ENCODE measurements around the gene EFCAB6. TPM values are rescaled to one million over a fixed set of nuclear protein-coding genes. Genes with fewer than 3 reads are reported as not detected.

The EFCAB6 gene
- total RNA-seq, 2 experiments from 2014 or later: 0.13 TPM; not detected in 1

GRCh38 chr22:43514476-43515157, 297.5 kb downstream of the EFCAB6 start:
- Histone ChIP-seq H3K36me3 (ENCODE audit: insufficient read depth, low read length) (no peaks in the 10 kb centered on the region), H4K20me1 (ENCODE audit: insufficient read depth, low read length) (no peaks in the 10 kb centered on the region), H3K9me2 (ENCODE audit: insufficient read depth, low read length) (no peaks in the 10 kb centered on the region), H3K4me3 (ENCODE audit: low read depth, low read length, poor library complexity, severe bottlenecking) (no peak overlapping the region), H3K79me2 (ENCODE audit: insufficient read depth, low read depth, low read length) (no peaks in the 10 kb centered on the region), H3K27ac (ENCODE audit: low read depth, low read length, poor library complexity, severe bottlenecking) (no peak overlapping the region), H3K4me1 (ENCODE audit: insufficient read depth, low read length, poor library complexity, severe bottlenecking) (no peaks in the 10 kb centered on the region), H3K9me3 (ENCODE audit: low read length) (no peaks in the 10 kb centered on the region), H2AFZ (ENCODE audit: low read length) (no peak overlapping the region), H3K4me2 (ENCODE audit: low read length) (no peak overlapping the region)
- intact Hi-C loops (cut with micrococcal nuclease; ENCODE audit: unreplicated experiment): no loop called here
- BruUV-seq (replicated peaks): no TSS peak
- ChIA-PET POLR2A (no interaction called here), CTCF (ENCODE audit: unreplicated experiment) (no interaction called here)
- TF ChIP-seq CTCF (conservative IDR thresholded peaks at IDR 0.05; ENCODE audit: low read length): no peak
- no peak for TF ChIP-seq EZH2phosphoT487 (IDR thresholded peaks at IDR 0.05; ENCODE audit: borderline replicate concordance, low read depth, low read length)
- no peak for DNase-seq (ENCODE audit: low spot score)

GRCh38 chr22:43512279-43512678, 299.8 kb downstream of the EFCAB6 start:
- Histone ChIP-seq H3K27ac (ENCODE audit: low read depth, low read length, poor library complexity, severe bottlenecking) (no peak overlapping the region), H3K36me3 (ENCODE audit: insufficient read depth, low read length) (no peaks in the 10 kb centered on the region), H3K9me3 (ENCODE audit: low read length) (no peaks in the 10 kb centered on the region), H3K4me2 (ENCODE audit: low read length) (no peak overlapping the region), H3K4me1 (ENCODE audit: insufficient read depth, low read length, poor library complexity, severe bottlenecking) (no peaks in the 10 kb centered on the region), H4K20me1 (ENCODE audit: insufficient read depth, low read length) (no peaks in the 10 kb centered on the region), H3K4me3 (ENCODE audit: low read depth, low read length, poor library complexity, severe bottlenecking) (no peak overlapping the region), H3K79me2 (ENCODE audit: insufficient read depth, low read depth, low read length) (no peaks in the 10 kb centered on the region), H3K9me2 (ENCODE audit: insufficient read depth, low read length) (no peaks in the 10 kb centered on the region), H2AFZ (ENCODE audit: low read length) (no peak overlapping the region)
- DNase-seq (ENCODE audit: low spot score): no peak
- ChIA-PET POLR2A (no interaction called here), CTCF (ENCODE audit: unreplicated experiment) (no interaction called here)
- TF ChIP-seq CTCF (conservative IDR thresholded peaks at IDR 0.05; ENCODE audit: low read length) (no peak), EZH2phosphoT487 (IDR thresholded peaks at IDR 0.05; ENCODE audit: borderline replicate concordance, low read depth, low read length) (no peak)
- intact Hi-C loops (cut with micrococcal nuclease; ENCODE audit: unreplicated experiment): no loop called here
- no TSS peak for BruUV-seq (replicated peaks)

- H3K9me3 ChIP-seq (ENCODE audit: low read length): no peaks in the 10 kb centered on the region
- no peaks in the 10 kb centered on the region for H3K36me3 ChIP-seq (ENCODE audit: insufficient read depth, low read length)
- H3K4me2 ChIP-seq (ENCODE audit: low read length): no peak overlapping the region
- POLR2A ChIA-PET: no interaction called here
- no peaks in the 10 kb centered on the region for H4K20me1 ChIP-seq (ENCODE audit: insufficient read depth, low read length)
- H3K4me1 ChIP-seq (ENCODE audit: insufficient read depth, low read length, poor library complexity, severe bottlenecking): no peaks in the 10 kb centered on the region
- CTCF ChIA-PET (ENCODE audit: unreplicated experiment): no interaction called here
- no peaks in the 10 kb centered on the region for H3K9me2 ChIP-seq (ENCODE audit: insufficient read depth, low read length)
- no peak for DNase-seq (ENCODE audit: low spot score)
- TF ChIP-seq EZH2phosphoT487 (IDR thresholded peaks at IDR 0.05; ENCODE audit: borderline replicate concordance, low read depth, low read length) (no peak), CTCF (conservative IDR thresholded peaks at IDR 0.05; ENCODE audit: low read length) (no peak)
- intact Hi-C loops (cut with micrococcal nuclease; ENCODE audit: unreplicated experiment): no loop called here
- no peak overlapping the region for H3K27ac ChIP-seq (ENCODE audit: low read depth, low read length, poor library complexity, severe bottlenecking)
- BruUV-seq (replicated peaks): no TSS peak
- no peak overlapping the region for H2AFZ ChIP-seq (ENCODE audit: low read length)
- H3K79me2 ChIP-seq (ENCODE audit: insufficient read depth, low read depth, low read length): no peaks in the 10 kb centered on the region
- H3K4me3 ChIP-seq (ENCODE audit: low read depth, low read length, poor library complexity, severe bottlenecking): no peak overlapping the region
Observed at GRCh38 chr22:43511276-43511910, 300.7 kb downstream of the EFCAB6 start.
